Upper lobe of left lung (tissue), 6 donors: Measurements from ENCODE around the gene NRXN3. TPM values are rescaled to one million over a fixed set of nuclear protein-coding genes. Genes with fewer than 3 reads are reported as not detected.

Experiments used
- ATAC-seq, 2 donors: fragments of 200-7000 bp; cut with Tn5 transposase; one replicate each; pipeline ENCODE4 v1.9.1; 2022; ENCODE audit warnings: mild to moderate bottlenecking in 2 of 2, moderate library complexity in 2 of 2; ENCODE audit not compliant: low FRiP score in 2 of 2
- DNase-seq, 2 donors: peaks; one replicate each; pipeline ENCODE4 v3.0.0-alpha.2; 2019 to 2020
- H3K27ac ChIP-seq, 4 donors: fragments of 200-600 bp; sonication (generic); one replicate each; pipeline ENCODE4 v1.5.1; 2016 to 2019
- H3K27me3 ChIP-seq, 4 donors: fragments of 200-600 bp; sonication (generic); one replicate each; pipeline ENCODE4 v1.5.1; 2017 to 2019
- H3K36me3 ChIP-seq, 4 donors: fragments of 200-600 bp; sonication (generic); one replicate each; pipeline ENCODE4 v1.5.1; 2016 to 2019
- H3K4me1 ChIP-seq, 4 donors: fragments of 200-600 bp; sonication (generic); one replicate each; pipeline ENCODE4 v1.5.1; 2018 to 2019
- H3K4me3 ChIP-seq, 4 donors: fragments of 200-600 bp; sonication (generic); one replicate each; pipeline ENCODE4 v1.5.1; 2017 to 2019; ENCODE audit warnings: mild to moderate bottlenecking in 2 of 4, moderate library complexity in 1 of 4
- H3K9me3 ChIP-seq, 4 donors: fragments of 200-600 bp; sonication (generic); one replicate each; pipeline ENCODE4 v1.5.1; 2018 to 2019
- CTCF ChIP-seq, 6 experiments: fragments of 450-650 bp in 4 of 6; fragments of 200-600 bp in 2 of 6; sonication (generic) in 2 of 6; IDR thresholded peaks; one replicate each; pipeline ENCODE4 v1.5.1; 2016 to 2019; ENCODE audit warnings: antibody characterized with exemption in 6 of 6
- EP300 ChIP-seq, 4 donors: sonication (generic); formaldehyde crosslinking; IDR thresholded peaks; one replicate each; pipeline ENCODE4 v1.5.1; 2017; ENCODE audit warnings: antibody characterized with exemption in 4 of 4, control low read depth in 2 of 4
- POLR2A ChIP-seq, 4 donors: fragments of 450-650 bp; IDR thresholded peaks; one replicate each; pipeline ENCODE4 v1.5.1; 2016 to 2017; ENCODE audit warnings: antibody characterized with exemption in 4 of 4, mild to moderate bottlenecking in 2 of 4
- POLR2AphosphoS5 ChIP-seq, 2 donors: sonication (generic); formaldehyde crosslinking; IDR thresholded peaks; one replicate each; pipeline ENCODE4 v1.5.1; 2017; ENCODE audit warnings: antibody characterized with exemption in 2 of 2
- WGBS, 2 donors: methylation state at CpG; one replicate each; pipeline ENCODE4 v1.1.5; 2017 to 2018; 5-methylcytosine and 5-hydroxymethylcytosine counted together
- total RNA-seq, 6 donors: library from RNA; depleted of rRNA in 4 of 6; stranded (reverse); fragments of >200 nt in 4 of 6; gene quantifications; one replicate each; pipeline versions ENCODE4 v1.1.0 to v1.2.1, GENCODE V29; 2016 to 2021
- donor health status: DM: no; HTN: no; CAD: no; lungs with moderate emphysema.
- donor health status: DM: no; HTN: yes; CAD: no; lungs with severe emphysema.

Gene NRXN3
- total RNA-seq, 6 donors from 2014 or later, result 4.4 to 14.9 (median 7.2) TPM

GRCh38 chr14:79037106-79037505, 866.9 kb downstream of the NRXN3 start:
- WGBS, 2 donors, result 77 to 83% methylated on average over 3 of the region's 3 CpGs
- Histone ChIP-seq H3K9me3 (peaks cover 0 to 4% (median 0%) of the 10 kb centered on the region in 4 donors), H3K36me3 (no peaks in the 10 kb centered on the region), H3K27me3 (no peaks in the 10 kb centered on the region), H3K4me3 (no peak overlapping the region), H3K27ac (no peak overlapping the region), H3K4me1 (no peaks in the 10 kb centered on the region)
- ATAC-seq, result no peak
- DNase-seq, result no peak
- no peak for TF ChIP-seq POLR2AphosphoS5 (IDR thresholded peaks at IDR 0.05)
- TF ChIP-seq EP300 (IDR thresholded peaks at IDR 0.05), result no peak
- TF ChIP-seq CTCF (IDR thresholded peaks at IDR 0.05), result no peak
- no peak for TF ChIP-seq POLR2A (IDR thresholded peaks at IDR 0.05)

- Histone ChIP-seq H3K27me3 (no peaks in the 10 kb centered on the region), H3K36me3 (no peaks in the 10 kb centered on the region), H3K9me3 (peaks cover 0 to 4% (median 0%) of the 10 kb centered on the region in 4 donors), H3K27ac (no peak overlapping the region), H3K4me3 (no peak overlapping the region), H3K4me1 (no peaks in the 10 kb centered on the region)
- DNase-seq (no peak), ATAC-seq (no peak)
- TF ChIP-seq EP300 (IDR thresholded peaks at IDR 0.05) (no peak), POLR2A (IDR thresholded peaks at IDR 0.05) (no peak), POLR2AphosphoS5 (IDR thresholded peaks at IDR 0.05) (no peak), CTCF (IDR thresholded peaks at IDR 0.05) (no peak)
- WGBS, 2 donors, result 82 to 83% methylated on average over 7 of the region's 7 CpGs
These were observed 867.4 kb downstream of the NRXN3 start for GRCh38 chr14:79037593-79037992.

- Histone ChIP-seq H3K27me3 (no peaks in the 10 kb centered on the region), H3K27ac (no peak overlapping the region), H3K9me3 (peaks cover 0 to 4% (median 0%) of the 10 kb centered on the region in 4 donors), H3K4me3 (no peak overlapping the region), H3K36me3 (no peaks in the 10 kb centered on the region), H3K4me1 (no peaks in the 10 kb centered on the region)
- DNase-seq (no peak), ATAC-seq (no peak)
- TF ChIP-seq POLR2AphosphoS5 (IDR thresholded peaks at IDR 0.05), result no peak
- TF ChIP-seq CTCF (IDR thresholded peaks at IDR 0.05), result no peak
- no peak for TF ChIP-seq POLR2A (IDR thresholded peaks at IDR 0.05)
- TF ChIP-seq EP300 (IDR thresholded peaks at IDR 0.05), result no peak
- WGBS, 2 donors, result 90 to 100% methylated on average over 1 of the region's 1 CpG
These were observed 870.6 kb downstream of the NRXN3 start for GRCh38 chr14:79040790-79041189.

- no peak overlapping the region for H3K4me3 ChIP-seq
- no peak for ATAC-seq
- H3K4me1 ChIP-seq, result no peaks in the 10 kb centered on the region
- no peak for TF ChIP-seq POLR2AphosphoS5 (IDR thresholded peaks at IDR 0.05)
- no peak for TF ChIP-seq POLR2A (IDR thresholded peaks at IDR 0.05)
- TF ChIP-seq EP300 (IDR thresholded peaks at IDR 0.05), result no peak
- TF ChIP-seq CTCF (IDR thresholded peaks at IDR 0.05), result no peak
- H3K9me3 ChIP-seq, result peaks cover 0 to 4% (median 0%) of the 10 kb centered on the region in 4 donors
- DNase-seq, result no peak
- no peak overlapping the region for H3K27ac ChIP-seq
- no peaks in the 10 kb centered on the region for H3K36me3 ChIP-seq
- H3K27me3 ChIP-seq, result no peaks in the 10 kb centered on the region
- WGBS, 2 donors, result 75 to 91% methylated on average over 4 to 7 of the region's 7 CpGs
These were observed 873.2 kb downstream of the NRXN3 start for GRCh38 chr14:79043194-79043889.
